GM21786 (cell line): ENCODE results near the gene ZNF724.
"Not testable (repeated sequence)": the region's sequence is repeated elsewhere in the genome, so short reads cannot be mapped to it uniquely, and the experiment has no call there.

ENCODE experiments used
- ATAC-seq: cut with Tn5 transposase; IDR thresholded peaks from one replicate; pipeline ENCODE4 v1.9.1; 2021; ENCODE audit not compliant: unreplicated experiment

ZNF724 gene

GRCh38 chr19:23253256-23253655 lies 3.1 kb upstream of the ZNF724 start:
- ATAC-seq = not testable (repeated sequence)

GRCh38 chr19:23241419-23241818 lies 8.8 kb downstream of the ZNF724 start:
- no peak for ATAC-seq

GRCh38 chr19:23222998-23223652 lies 27.1 kb downstream of the ZNF724 start:
- no peak for ATAC-seq

GRCh38 chr19:23203841-23204344 lies 46.3 kb downstream of the ZNF724 start:
- ATAC-seq = no peak

GRCh38 chr19:23190341-23190740 lies 59.9 kb downstream of the ZNF724 start:
- ATAC-seq = no peak

- no peak for ATAC-seq
Observed at GRCh38 chr19:23183251-23183650, 66.9 kb downstream of the ZNF724 start.
